H9 (cell line): ENCODE data around the gene CD79A. TPM values are rescaled to one million over a fixed set of nuclear protein-coding genes. Genes with fewer than 3 reads are reported as not detected.

Experiments used
- DNase-seq: peaks from one replicate; pipeline ENCODE4 v3.0.0-alpha.2; 2017
- H2AFZ ChIP-seq: one replicate; pipeline ENCODE4 v1.6.1; 2013; ENCODE audit warnings: mild to moderate bottlenecking, low read length, control low read depth, moderate library complexity
- H2AK5ac ChIP-seq: 2 replicates; pipeline ENCODE4 v1.6.1; 2013; ENCODE audit warnings: low read length, control low read depth, mixed read lengths; ENCODE audit not compliant: insufficient read length
- H2BK120ac ChIP-seq: one replicate; pipeline ENCODE4 v1.6.1; 2013; ENCODE audit warnings: low read depth, mild to moderate bottlenecking, low read length, control low read depth, inconsistent platforms; ENCODE audit not compliant: poor library complexity, severe bottlenecking
- H2BK12ac ChIP-seq: 2 replicates; pipeline ENCODE4 v1.6.1; 2013; ENCODE audit warnings: low read length, control low read depth, mixed read lengths, low read depth; ENCODE audit not compliant: insufficient read length
- H2BK15ac ChIP-seq: 2 replicates; pipeline ENCODE4 v1.6.1; 2013; ENCODE audit warnings: low read depth, low read length, control low read depth
- H2BK20ac ChIP-seq: one replicate; pipeline ENCODE4 v1.6.1; 2013; ENCODE audit warnings: low read depth, mild to moderate bottlenecking, low read length, control low read depth, inconsistent platforms; ENCODE audit not compliant: poor library complexity, severe bottlenecking
- H2BK5ac ChIP-seq: 2 replicates; pipeline ENCODE4 v1.6.1; 2013; ENCODE audit warnings: low read length, control low read depth, mixed read lengths; ENCODE audit not compliant: insufficient read length
- H3K14ac ChIP-seq: 2 replicates; pipeline ENCODE4 v1.6.1; 2013; ENCODE audit warnings: low read length, control low read depth; ENCODE audit not compliant: insufficient read depth
- H3K18ac ChIP-seq: 2 replicates; pipeline ENCODE4 v1.6.1; 2013; ENCODE audit warnings: low read depth, mild to moderate bottlenecking, mixed read lengths, low read length, control low read depth; ENCODE audit not compliant: insufficient read length
- H3K23ac ChIP-seq: 2 replicates; pipeline ENCODE4 v1.6.1; 2013; ENCODE audit warnings: low read length, control low read depth, mixed read lengths, low read depth; ENCODE audit not compliant: insufficient read length
- H3K23me2 ChIP-seq: 2 replicates; pipeline ENCODE4 v1.6.1; 2013; ENCODE audit warnings: low read depth, mild to moderate bottlenecking, mixed read lengths, low read length, control low read depth; ENCODE audit not compliant: insufficient read length, poor library complexity, severe bottlenecking
- H3K27ac ChIP-seq: 2 replicates; pipeline ENCODE4 v1.5.1; 2013; ENCODE audit warnings: low read length, control low read depth, mixed read lengths, low read depth; ENCODE audit not compliant: insufficient read length
- H3K27me3 ChIP-seq: 2 replicates; pipeline ENCODE4 v1.6.1; 2013; ENCODE audit warnings: low read length, control low read depth, inconsistent platforms; ENCODE audit not compliant: insufficient read depth
- H3K4ac ChIP-seq: 2 replicates; pipeline ENCODE4 v1.6.1; 2013; ENCODE audit warnings: low read depth, mild to moderate bottlenecking, control low read depth, inconsistent platforms, low read length, moderate library complexity
- H3K4me1 ChIP-seq: 2 replicates; pipeline ENCODE4 v1.6.1; 2013; ENCODE audit warnings: low read length, control low read depth, inconsistent platforms; ENCODE audit not compliant: insufficient read depth
- H3K4me2 ChIP-seq: 2 replicates; pipeline ENCODE4 v1.6.1; 2013; ENCODE audit warnings: low read length, control low read depth, mixed read lengths; ENCODE audit not compliant: insufficient read length, insufficient read depth
- H3K56ac ChIP-seq: 2 replicates; pipeline ENCODE4 v1.6.1; 2013; ENCODE audit warnings: low read depth, mild to moderate bottlenecking, mixed read lengths, low read length, control low read depth; ENCODE audit not compliant: insufficient read length
- H3K79me1 ChIP-seq: 2 replicates; pipeline ENCODE4 v1.6.1; 2013; ENCODE audit warnings: low read depth, mild to moderate bottlenecking, moderate library complexity, low read length, control low read depth, inconsistent platforms; ENCODE audit not compliant: insufficient read depth, poor library complexity, severe bottlenecking
- H3K79me2 ChIP-seq: 2 replicates; pipeline ENCODE4 v1.6.1; 2013; ENCODE audit warnings: low read length, control low read depth, inconsistent platforms; ENCODE audit not compliant: insufficient read depth
- H3K9ac ChIP-seq: 2 replicates; pipeline ENCODE4 v1.6.1; 2013; ENCODE audit warnings: low read length, control low read depth, mixed read lengths; ENCODE audit not compliant: insufficient read length; ENCODE audit errors: extremely low read depth
- H3K9me3 ChIP-seq: one replicate; pipeline ENCODE4 v1.6.1; 2013; ENCODE audit warnings: low read depth, low read length, inconsistent platforms; ENCODE audit not compliant: control insufficient read depth
- H3T11ph ChIP-seq: one replicate; pipeline ENCODE4 v1.6.1; 2013; ENCODE audit warnings: mild to moderate bottlenecking, low read length, control low read depth, inconsistent platforms
- H4K20me1 ChIP-seq: one replicate; pipeline ENCODE4 v1.6.1; 2013; ENCODE audit not compliant: control insufficient read depth, insufficient read length, insufficient read depth
- H4K5ac ChIP-seq: 2 replicates; pipeline ENCODE4 v1.6.1; 2013; ENCODE audit warnings: low read depth, mild to moderate bottlenecking, mixed read lengths, low read length, control low read depth; ENCODE audit not compliant: insufficient read length
- H4K8ac ChIP-seq: replicated peaks from 2 replicates; pipeline ENCODE4 v1.6.1; 2013; ENCODE audit warnings: low read length, control low read depth, mixed read lengths, low read depth; ENCODE audit not compliant: insufficient read length
- H4K91ac ChIP-seq: 2 replicates; pipeline ENCODE4 v1.6.1; 2013; ENCODE audit warnings: low read depth, mild to moderate bottlenecking, moderate library complexity, mixed read lengths, low read length, control low read depth; ENCODE audit not compliant: insufficient read length
- H3K27ac Mint-ChIP-seq, 3 experiments: 2 replicates in 2 of 3; 3 replicates in 1 of 3; pipeline ENCODE4 v1.8.0; 2020 to 2021; ENCODE audit warnings: mixed read lengths in 3 of 3, mild to moderate bottlenecking in 1 of 3, moderate library complexity in 1 of 3
- H3K27me3 Mint-ChIP-seq: 2 replicates; pipeline ENCODE4 v1.8.0; 2021; ENCODE audit warnings: low read depth, mild to moderate bottlenecking, moderate library complexity, mixed read lengths
- H3K36me3 Mint-ChIP-seq, 3 experiments: 2 replicates in 2 of 3; 3 replicates in 1 of 3; pipeline ENCODE4 v1.8.0; 2020 to 2021; ENCODE audit warnings: low read depth in 3 of 3, mixed read lengths in 3 of 3; ENCODE audit not compliant: insufficient read depth in 1 of 3
- H3K4me1 Mint-ChIP-seq, 2 experiments: 2 replicates each; pipeline ENCODE4 v1.8.0; 2020; ENCODE audit warnings: mixed read lengths in 2 of 2
- H3K4me3 Mint-ChIP-seq, 2 experiments: 2 replicates in 1 of 2; 3 replicates in 1 of 2; pipeline ENCODE4 v1.8.0; 2020 to 2021; ENCODE audit warnings: mild to moderate bottlenecking in 2 of 2, mixed read lengths in 2 of 2, moderate library complexity in 1 of 2
- H3K9me3 Mint-ChIP-seq, 2 experiments: 2 replicates in 1 of 2; 3 replicates in 1 of 2; pipeline ENCODE4 v1.8.0; 2020; ENCODE audit warnings: mild to moderate bottlenecking in 2 of 2, mixed read lengths in 2 of 2, moderate library complexity in 1 of 2
- CTCF ChIP-seq: fragments of 200-600 bp; sonication (generic); conservative IDR thresholded peaks from 3 replicates; pipeline ENCODE4 v1.8.0; 2021; ENCODE audit warnings: antibody characterized with exemption, mild to moderate bottlenecking
- WGBS: extraction: QIAGEN DNeasy Blood & Tissue Kit; methylation state at CpG from one replicate; pipeline ENCODE4 v1.1.7; 2013; ENCODE audit warnings: missing lambda C conversion rate, low lambda C conversion rate, mixed read lengths; ENCODE audit not compliant: insufficient read length; ENCODE audit errors: extremely low coverage; 5-methylcytosine and 5-hydroxymethylcytosine counted together
- total RNA-seq: library from RNA; stranded (reverse); gene quantifications from 2 replicates; pipeline ENCODE4 v1.2.1, GENCODE V29; 2021

Gene CD79A
- total RNA-seq, 1 experiment from 2014 or later, result 0.22 TPM

GRCh38 chr19:41845051-41845590, 32.0 kb upstream of the CD79A start:
- H3K4me1 ChIP-seq, result no peaks in the 10 kb centered on the region
- no peak overlapping the region for H2BK12ac ChIP-seq
- Mint-ChIP-seq H3K36me3 (peaks cover 0 to 6% (median 0%) of the 10 kb centered on the region in 3 experiments; a peak in 2 of 7 replicates), H3K27ac (no peak overlapping the region), H3K4me3 (no peak overlapping the region), H3K4me1 (no peaks in the 10 kb centered on the region), H3K27me3 (peaks cover 19% of the 10 kb centered on the region), H3K9me3 (peaks cover 9 to 72% of the 10 kb centered on the region in 2 experiments; a peak in 4 of 5 replicates)
- H3K23ac ChIP-seq, result no peak overlapping the region
- H3K56ac ChIP-seq, result no peak overlapping the region
- H3K27me3 ChIP-seq, result no peaks in the 10 kb centered on the region
- H3K9me3 ChIP-seq, result no peaks in the 10 kb centered on the region
- H2BK5ac ChIP-seq, result no peak overlapping the region
- no peak overlapping the region for H2AK5ac ChIP-seq
- H3K23me2 ChIP-seq, result no peaks in the 10 kb centered on the region
- no peak overlapping the region for H3K27ac ChIP-seq
- no peak overlapping the region for H3K18ac ChIP-seq
- no peak overlapping the region for H4K5ac ChIP-seq
- H3K4ac ChIP-seq, result no peak overlapping the region
- H2AFZ ChIP-seq, result no peak overlapping the region
- no peak overlapping the region for H2BK120ac ChIP-seq
- no peak overlapping the region for H3K14ac ChIP-seq
- H2BK20ac ChIP-seq, result no peak overlapping the region
- no peak overlapping the region for H3K4me2 ChIP-seq
- no CpG with 5 or more reads among the region's 23 CpGs for WGBS
- H4K20me1 ChIP-seq, result no peaks in the 10 kb centered on the region
- H3K79me1 ChIP-seq, result no peaks in the 10 kb centered on the region
- H3K9ac ChIP-seq, result no peak overlapping the region
- TF ChIP-seq CTCF, result no peak
- H4K91ac ChIP-seq, result no peak overlapping the region
- H2BK15ac ChIP-seq, result no peak overlapping the region
- no peak overlapping the region for H4K8ac ChIP-seq
- H3T11ph ChIP-seq, result no peak overlapping the region
- no peaks in the 10 kb centered on the region for H3K79me2 ChIP-seq
- DNase-seq, result no peak
